ENCODE measurements around the gene IQSEC2. TPM values are rescaled to one million over a fixed set of nuclear protein-coding genes. Genes with fewer than 3 reads are reported as not detected.

The IQSEC2 gene
- total and polyA plus RNA-seq, 3 donors from 2014 or later = 15.6 to 19.9 (median 19.3) TPM

DNA sequence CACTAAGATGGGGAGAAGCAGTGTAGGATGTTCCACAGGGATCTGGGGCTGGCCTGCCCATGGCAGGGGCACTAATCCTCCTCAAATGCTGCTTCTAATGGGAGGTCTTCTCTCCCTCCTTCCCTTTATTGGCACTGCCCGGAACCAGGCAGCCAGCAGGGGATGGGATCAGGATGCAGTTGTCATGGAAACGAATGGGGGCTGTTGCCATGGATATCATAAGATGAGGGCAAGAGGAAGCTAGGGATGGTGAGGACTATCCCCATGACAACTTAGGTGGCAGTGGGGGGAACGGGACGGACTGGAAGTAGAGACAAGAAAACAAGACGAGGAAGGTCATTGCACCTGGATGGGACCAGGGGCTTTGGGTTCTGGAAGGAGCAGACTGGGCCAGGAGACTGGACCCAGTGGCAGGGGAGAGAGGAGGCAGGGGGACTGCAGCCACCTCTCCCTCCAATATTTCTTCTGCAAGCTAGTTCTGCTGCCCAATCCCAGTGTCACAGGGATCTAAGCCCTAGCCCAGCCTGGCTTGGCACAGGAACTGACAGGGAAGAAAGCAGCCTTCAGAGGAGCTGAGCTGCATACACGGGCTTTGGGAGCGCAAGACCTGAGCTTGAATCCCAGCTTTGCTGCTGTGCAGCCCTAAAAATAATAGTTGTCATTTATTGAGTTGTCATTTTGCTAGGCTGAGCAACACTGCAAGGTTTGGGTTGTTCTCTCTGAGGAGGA, 19.0 kb downstream of the IQSEC2 start:
- intact Hi-C loops (cut with DNase I; ENCODE audit: low total_unique reads) = no loop called here

DNA sequence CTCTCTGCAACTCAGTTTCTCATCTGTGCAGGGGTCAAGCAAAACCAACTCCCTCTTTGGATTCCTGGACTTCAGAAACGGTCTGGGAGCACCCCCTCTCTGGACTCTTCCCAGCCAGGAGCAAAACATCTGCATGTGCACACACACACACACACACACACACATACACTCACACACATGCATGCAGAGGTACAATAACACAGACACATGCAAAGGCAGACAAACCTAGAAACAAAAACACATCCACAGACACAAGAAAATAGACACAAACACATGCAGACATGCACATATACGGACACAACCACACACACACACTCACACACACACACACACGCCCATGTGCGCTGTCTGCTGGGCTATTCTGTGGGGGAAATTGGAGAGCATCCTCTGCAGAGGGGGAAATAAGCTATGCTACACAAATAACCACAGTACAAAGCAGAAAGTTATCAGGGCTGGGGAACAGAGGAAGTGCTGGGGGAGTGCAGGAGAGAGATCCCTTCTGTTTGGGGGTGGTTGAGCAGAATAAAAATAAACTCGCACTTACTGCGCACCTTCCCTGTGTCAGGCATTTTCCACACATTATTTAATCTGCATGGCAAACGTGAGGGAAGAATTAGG, 19.9 kb downstream of the IQSEC2 start:
- WGBS, 2 donors = 51 to 69% methylated on average over 3 to 7 of the region's 7 CpGs
- no peaks in the 10 kb centered on the region for H3K36me3 ChIP-seq (ENCODE audit: low read depth, missing control alignments)
- H3K9me3 ChIP-seq = no peaks in the 10 kb centered on the region
- H3K27ac ChIP-seq = no peak overlapping the region
- H3K4me1 ChIP-seq = no peaks in the 10 kb centered on the region
- H3K4me3 ChIP-seq = no peak overlapping the region
- intact Hi-C loops (cut with DNase I; ENCODE audit: low total_unique reads) = no loop called here
- H3K27me3 ChIP-seq = no peaks in the 10 kb centered on the region
- TF ChIP-seq, protein P1, sequence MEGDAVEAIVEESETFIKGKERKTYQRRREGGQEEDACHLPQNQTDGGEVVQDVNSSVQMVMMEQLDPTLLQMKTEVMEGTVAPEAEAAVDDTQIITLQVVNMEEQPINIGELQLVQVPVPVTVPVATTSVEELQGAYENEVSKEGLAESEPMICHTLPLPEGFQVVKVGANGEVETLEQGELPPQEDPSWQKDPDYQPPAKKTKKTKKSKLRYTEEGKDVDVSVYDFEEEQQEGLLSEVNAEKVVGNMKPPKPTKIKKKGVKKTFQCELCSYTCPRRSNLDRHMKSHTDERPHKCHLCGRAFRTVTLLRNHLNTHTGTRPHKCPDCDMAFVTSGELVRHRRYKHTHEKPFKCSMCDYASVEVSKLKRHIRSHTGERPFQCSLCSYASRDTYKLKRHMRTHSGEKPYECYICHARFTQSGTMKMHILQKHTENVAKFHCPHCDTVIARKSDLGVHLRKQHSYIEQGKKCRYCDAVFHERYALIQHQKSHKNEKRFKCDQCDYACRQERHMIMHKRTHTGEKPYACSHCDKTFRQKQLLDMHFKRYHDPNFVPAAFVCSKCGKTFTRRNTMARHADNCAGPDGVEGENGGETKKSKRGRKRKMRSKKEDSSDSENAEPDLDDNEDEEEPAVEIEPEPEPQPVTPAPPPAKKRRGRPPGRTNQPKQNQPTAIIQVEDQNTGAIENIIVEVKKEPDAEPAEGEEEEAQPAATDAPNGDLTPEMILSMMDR (IDR thresholded peaks at IDR 0.05) = no peak
- no peak for TF ChIP-seq POLR2A (IDR thresholded peaks at IDR 0.05)
- no peak for DNase-seq

More for the DNA sequence above, 19.0 kb downstream of the IQSEC2 start:
- no peak overlapping the region for H3K27ac ChIP-seq
- 80 to 85% methylated on average over 7 of the region's 7 CpGs for WGBS, 2 donors
- TF ChIP-seq POLR2A (IDR thresholded peaks at IDR 0.05) = no peak
- TF ChIP-seq, protein P1 (IDR thresholded peaks at IDR 0.05) = no peak
- no peaks in the 10 kb centered on the region for H3K36me3 ChIP-seq (ENCODE audit: low read depth, missing control alignments)
- H3K4me3 ChIP-seq = no peak overlapping the region
- no peaks in the 10 kb centered on the region for H3K4me1 ChIP-seq
- no peaks in the 10 kb centered on the region for H3K27me3 ChIP-seq
- H3K9me3 ChIP-seq = no peaks in the 10 kb centered on the region
- no peak for DNase-seq

GRCh38 chrX:53260836-53261235, 20.5 kb downstream of the IQSEC2 start:
- H3K9me3 ChIP-seq = no peaks in the 10 kb centered on the region
- no peaks in the 10 kb centered on the region for H3K36me3 ChIP-seq (ENCODE audit: low read depth, missing control alignments)
- no peaks in the 10 kb centered on the region for H3K4me1 ChIP-seq
- WGBS, 2 donors = 71 to 87% methylated on average over 4 to 7 of the region's 7 CpGs
- H3K27me3 ChIP-seq = no peaks in the 10 kb centered on the region
- DNase-seq = no peak
- TF ChIP-seq POLR2A (IDR thresholded peaks at IDR 0.05) = no peak
- TF ChIP-seq, protein P1 (IDR thresholded peaks at IDR 0.05) = no peak
- intact Hi-C loops (cut with DNase I; ENCODE audit: low total_unique reads) = no loop called here
- no peak overlapping the region for H3K4me3 ChIP-seq
- H3K27ac ChIP-seq = no peak overlapping the region

GRCh38 chrX:53257670-53258423, 23.5 kb downstream of the IQSEC2 start:
- Histone ChIP-seq H3K4me1 (no peaks in the 10 kb centered on the region), H3K27me3 (no peaks in the 10 kb centered on the region), H3K4me3 (no peak overlapping the region), H3K27ac (no peak overlapping the region), H3K9me3 (no peaks in the 10 kb centered on the region), H3K36me3 (ENCODE audit: low read depth, missing control alignments) (no peaks in the 10 kb centered on the region)
- DNase-seq = no peak
- intact Hi-C loops (cut with DNase I; ENCODE audit: low total_unique reads) = no loop called here
- TF ChIP-seq, protein P1 (IDR thresholded peaks at IDR 0.05) = no peak
- TF ChIP-seq POLR2A (IDR thresholded peaks at IDR 0.05) = no peak
- 91 to 92% methylated on average over 1 to 6 of the region's 6 CpGs for WGBS, 2 donors
